ENCODE data around the gene MSLN.
"Not testable (repeated sequence)": the region's sequence is repeated elsewhere in the genome, so short reads cannot be mapped to it uniquely, and the experiment has no call there.

GRCh38 chr16:742894-743293, 17.6 kb upstream of the MSLN start:
- not testable (repeated sequence) for TF ChIP-seq POLR2A, CTCF, POLR2AphosphoS5 (IDR thresholded peaks at IDR 0.05)
